GM18507 (cell line): ENCODE measurements around the gene SPHKAP.
"Not testable (repeated sequence)": the region's sequence is repeated elsewhere in the genome, so short reads cannot be mapped to it uniquely, and the experiment has no call there.

Source experiments
- DNase-seq: peaks from one replicate; pipeline ENCODE4 v3.0.0; 2011; ENCODE audit warnings: low read depth; ENCODE audit not compliant: insufficient read length; ENCODE audit errors: extremely low spot score
- FAIRE-seq: peaks from 2 replicates; lab custom pipeline; 2011; peaks lifted over from hg19 to GRCh38; lab: Jason Lieb, UNC

Gene SPHKAP

GRCh38 chr2:228181098-228182019 is at the start of gene SPHKAP:
SPHKAP (minus strand) TSS chr2:228181687; CDS start chr2:228181598, 89 bp downstream.
- no peak for DNase-seq
- FAIRE-seq, result no peak

GRCh38 chr2:228227466-228227865 is 46.0 kb upstream of the SPHKAP start:
- DNase-seq (no peak), FAIRE-seq (no peak)

GRCh38 chr2:228224410-228224809 is 42.9 kb upstream of the SPHKAP start:
- FAIRE-seq, result no peak
- DNase-seq, result no peak

DNA sequence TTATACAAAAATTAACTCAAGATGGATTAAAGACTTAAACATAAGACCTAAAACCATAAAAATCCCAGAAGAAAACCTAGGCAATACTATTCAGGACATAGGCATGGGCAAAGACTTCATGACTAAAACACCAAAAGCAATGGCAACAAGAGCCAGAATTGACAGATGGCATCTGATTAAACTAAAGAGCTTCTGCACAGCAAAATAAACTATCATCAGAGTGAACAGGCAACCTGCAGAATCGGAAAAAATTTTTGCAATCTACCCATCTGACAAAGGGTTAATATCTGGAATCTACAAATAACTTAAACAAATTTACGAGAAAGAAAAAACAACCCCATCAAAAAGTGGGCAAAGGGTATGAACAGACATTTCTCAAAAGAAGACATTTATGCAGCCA is 37.1 kb upstream of the SPHKAP start:
- FAIRE-seq, DNase-seq: not testable (repeated sequence)

DNA sequence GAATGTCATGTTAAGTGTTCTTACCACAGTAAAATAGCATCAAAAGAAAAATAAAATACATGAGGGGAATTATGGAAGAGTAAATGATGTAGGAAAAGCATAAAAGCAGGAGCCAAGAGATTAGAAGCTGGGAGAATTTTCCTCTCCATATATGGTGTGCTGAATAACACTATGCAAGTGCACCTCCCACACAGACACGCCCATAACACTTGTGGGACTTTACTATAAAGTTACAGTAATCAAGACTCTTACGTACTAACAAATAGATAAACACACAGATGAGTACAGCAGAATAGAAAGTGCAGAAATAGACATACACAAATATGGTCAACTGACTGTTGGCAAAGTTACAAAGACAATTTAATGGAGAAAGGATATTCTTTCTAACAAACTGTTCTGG is 16.0 kb upstream of the SPHKAP start:
- DNase-seq, result no peak
- no peak for FAIRE-seq

GRCh38 chr2:228180181-228181097 is 1.0 kb downstream of the SPHKAP start:
- FAIRE-seq (no peak), DNase-seq (no peak)

DNA sequence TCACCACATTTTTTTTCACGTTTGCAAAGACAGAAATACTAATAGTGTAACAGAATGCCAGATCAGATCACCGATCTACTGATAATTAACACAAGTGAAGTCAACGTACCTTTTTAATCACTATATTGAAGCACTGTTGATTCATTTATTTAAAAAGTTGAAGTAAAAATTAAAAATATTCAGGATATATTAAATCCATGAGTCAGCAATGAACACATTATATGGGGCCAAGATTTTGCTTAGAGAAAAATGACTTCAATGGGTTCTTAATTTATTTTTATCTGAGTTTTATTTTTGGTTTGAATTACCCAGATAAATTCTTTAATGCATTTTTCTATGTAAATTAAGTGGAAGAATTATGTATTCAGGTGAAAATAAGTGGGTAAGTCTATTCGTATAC is 14.2 kb downstream of the SPHKAP start:
- DNase-seq (no peak), FAIRE-seq (no peak)

- DNase-seq (no peak), FAIRE-seq (no peak)
These were observed 16.8 kb downstream of the SPHKAP start for GRCh38 chr2:228164718-228165117.

- FAIRE-seq (no peak), DNase-seq (no peak)
These were observed 23.6 kb downstream of the SPHKAP start for GRCh38 chr2:228157841-228158240.

DNA sequence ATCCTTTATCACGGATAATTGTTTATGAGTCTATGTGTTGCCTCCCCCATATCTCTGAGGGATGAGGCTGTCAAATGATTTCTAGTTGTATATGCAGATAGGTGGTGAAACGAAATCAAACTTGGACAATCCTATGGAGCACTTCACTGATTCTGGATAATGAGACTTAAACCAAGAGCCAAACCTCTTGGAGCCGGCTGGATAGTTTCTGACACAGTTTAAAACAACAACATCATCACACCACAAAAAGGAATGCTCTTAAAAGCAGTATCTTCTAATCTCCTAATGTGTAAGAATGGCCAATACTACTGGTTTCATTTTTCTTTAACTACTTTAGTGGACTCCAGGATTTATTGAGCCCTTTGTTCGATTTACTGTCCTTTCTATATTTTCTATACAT is 36.5 kb downstream of the SPHKAP start:
- no peak for DNase-seq
- FAIRE-seq, result no peak

DNA sequence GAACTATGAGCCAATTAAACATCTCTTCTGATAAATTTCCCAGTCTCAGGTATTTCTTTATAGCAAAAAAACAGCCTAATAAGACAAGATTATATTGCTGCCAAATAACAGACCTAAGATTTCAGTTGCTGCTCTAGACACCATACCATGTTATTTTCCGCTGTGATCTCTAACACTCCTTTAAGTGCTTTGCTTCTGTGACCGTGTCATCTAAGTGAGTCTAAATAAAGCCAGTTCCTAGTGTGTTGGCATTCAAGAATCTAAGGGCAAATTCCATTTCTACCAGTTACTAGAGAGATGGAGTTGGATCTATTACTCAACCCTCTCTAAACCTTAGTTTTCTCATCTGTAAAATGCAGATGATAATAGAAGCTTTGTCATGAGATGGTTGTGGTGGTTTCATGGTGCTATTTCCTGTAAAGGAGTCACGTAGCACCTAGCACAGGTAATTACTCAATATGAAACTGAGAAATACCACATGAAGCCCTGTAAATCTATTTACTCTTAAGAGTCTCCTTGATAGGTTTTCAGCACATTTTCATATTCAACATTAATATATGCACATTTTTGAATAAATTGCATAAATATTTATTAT is 40.5 kb downstream of the SPHKAP start:
- FAIRE-seq, result peak; percentile 74
- peak; percentile 1 for DNase-seq

- DNase-seq (no peak), FAIRE-seq (no peak)
These were observed 45.5 kb downstream of the SPHKAP start for GRCh38 chr2:228136027-228136426.

- DNase-seq (no peak), FAIRE-seq (no peak)
These were observed 46.2 kb downstream of the SPHKAP start for GRCh38 chr2:228135300-228135699.

- DNase-seq (no peak), FAIRE-seq (no peak)
These were observed 49.7 kb downstream of the SPHKAP start for GRCh38 chr2:228131833-228132232.

- FAIRE-seq, result no peak
These were observed 55.1 kb downstream of the SPHKAP start for GRCh38 chr2:228126401-228126800.

GRCh38 chr2:228118940-228119339 is 62.5 kb downstream of the SPHKAP start:
- DNase-seq (no peak), FAIRE-seq (no peak)

More at GRCh38 chr2:228126401-228126800, 55.1 kb downstream of the SPHKAP start:
- no peak for DNase-seq

GRCh38 chr2:228107846-228108245 is 73.6 kb downstream of the SPHKAP start:
- FAIRE-seq, result no peak
- DNase-seq, result no peak

DNA sequence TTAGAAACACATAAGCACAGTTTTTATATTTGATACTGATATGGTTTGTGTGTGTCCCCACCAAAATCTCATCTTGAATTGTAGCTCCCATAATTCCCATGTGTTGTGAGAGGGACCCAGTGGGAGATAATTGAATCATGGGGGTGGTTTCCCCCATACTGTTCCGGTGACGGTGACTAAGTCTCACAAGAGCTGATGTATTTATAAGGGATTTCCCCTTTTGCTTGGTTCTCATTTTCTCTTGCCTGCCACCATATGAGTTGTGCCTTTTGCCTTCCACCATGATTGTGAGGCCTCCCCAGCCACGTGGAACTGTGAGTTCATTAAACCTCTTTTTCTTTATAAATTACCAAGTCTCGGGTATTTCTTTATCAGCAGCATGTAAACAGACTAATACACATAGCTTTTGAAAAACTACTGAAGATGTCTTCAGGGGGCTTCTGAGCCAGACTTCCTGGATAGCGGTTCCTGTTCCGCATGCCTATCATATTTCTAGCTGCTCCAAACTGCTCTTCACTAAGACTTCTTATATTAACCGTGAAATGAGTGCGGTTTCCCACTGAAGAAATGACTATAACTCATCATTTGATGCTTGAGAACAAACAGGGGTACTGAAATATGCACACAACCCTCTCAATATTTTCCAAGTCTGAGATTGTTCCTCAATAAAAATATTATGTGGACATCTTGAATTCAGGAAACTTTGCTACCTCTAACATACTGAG is 75.8 kb downstream of the SPHKAP start:
- FAIRE-seq (no peak), DNase-seq (no peak)

DNA sequence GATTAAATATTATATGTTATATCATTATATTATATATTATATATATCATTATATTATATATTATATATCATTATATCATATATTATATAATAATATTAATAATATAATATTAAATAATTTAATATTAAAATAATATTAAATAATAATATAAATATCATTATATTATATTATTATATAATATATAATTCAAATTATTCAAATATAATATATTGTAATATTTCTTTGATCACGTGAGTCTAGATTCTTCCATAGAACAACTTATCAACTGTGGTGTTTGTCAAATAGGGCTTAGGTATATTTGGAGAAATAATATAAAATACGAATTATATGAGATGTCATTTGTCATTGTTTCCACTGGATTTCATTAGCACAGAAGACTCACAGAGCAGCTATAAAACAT is 77.3 kb downstream of the SPHKAP start:
- FAIRE-seq, result no peak
- no peak for DNase-seq
